Daoy (cell line): ENCODE results near the gene ETV4. TPM values are rescaled to one million over a fixed set of nuclear protein-coding genes. Genes with fewer than 3 reads are reported as not detected.

Experiments used
- DNase-seq: peaks from one replicate; pipeline ENCODE4 v3.0.0-alpha.2; 2015; ENCODE audit warnings: low read depth
- total RNA-seq: library from RNA; depleted of rRNA; stranded (reverse); fragments of >200 nt; shearing (Covaris generic); gene quantifications from 2 replicates; pipeline ENCODE4 v1.2.3, GENCODE V29; 2014; rRNA removed

Gene ETV4
- total RNA-seq, result 27.7 and 51.4 TPM in 2 replicates

GRCh38 chr17:43546319-43547188, at the start of gene ETV4:
Gene ETV4 (minus strand): TSS chr17:43546340. CDS start chr17:43545617, 723 bp downstream.
- peak; percentile 94 for DNase-seq

DNA sequence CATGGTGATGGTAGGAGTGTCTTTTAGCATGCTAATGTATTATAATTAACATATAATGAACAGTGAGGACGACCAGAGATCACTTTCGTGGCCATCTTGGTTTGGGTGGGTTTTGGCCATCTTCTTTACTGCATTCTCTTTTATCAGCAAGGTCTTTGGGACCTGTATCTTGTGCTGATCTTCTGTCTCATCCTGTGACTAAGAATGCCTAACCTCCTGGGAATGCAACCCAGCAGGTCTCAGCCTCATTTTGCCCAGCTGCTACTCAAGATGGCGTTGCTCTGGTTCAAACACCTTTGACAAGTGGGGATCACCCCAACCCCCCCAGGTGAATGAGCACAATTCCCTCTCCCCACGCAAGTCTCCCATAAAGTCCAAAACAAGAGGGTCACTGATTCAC, 49.3 kb upstream of the ETV4 start:
- DNase-seq, result no peak

DNA sequence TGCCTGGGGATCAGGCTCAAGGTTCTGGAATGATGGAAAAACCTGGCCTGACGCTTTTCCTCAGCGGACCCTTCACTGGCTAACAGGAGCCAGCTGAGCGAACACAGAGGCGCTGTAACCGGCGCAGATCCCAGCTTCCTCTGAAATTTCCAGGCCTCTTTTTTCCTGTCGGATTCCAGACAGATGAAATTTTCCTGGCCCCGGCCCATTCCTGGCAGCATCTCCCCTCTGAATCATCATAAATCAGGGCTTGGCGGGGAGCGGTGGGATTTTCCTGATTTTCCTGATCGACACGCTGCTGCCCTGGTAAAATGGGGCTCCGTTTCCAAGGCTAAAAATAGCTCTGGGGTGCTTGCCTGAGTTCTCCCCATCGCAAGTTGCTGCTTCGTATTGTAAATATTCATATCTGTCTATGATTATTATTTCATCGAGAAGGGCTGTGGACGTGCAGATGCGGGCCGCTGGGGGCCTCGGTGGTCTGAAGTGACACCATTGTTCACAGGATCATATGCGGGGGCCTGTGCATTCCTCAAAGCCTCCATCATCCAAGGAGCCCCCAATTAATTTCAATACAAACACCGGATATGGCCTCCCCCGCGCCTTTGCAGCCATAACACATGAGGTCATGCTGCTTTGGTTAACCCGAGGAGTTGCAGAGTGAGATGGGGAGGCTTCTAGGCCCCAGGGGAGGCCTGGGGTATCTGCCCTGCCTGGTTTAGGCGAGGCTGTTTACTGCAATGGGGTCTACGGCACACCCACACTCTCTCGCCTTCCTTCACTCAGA, 45.8 kb upstream of the ETV4 start:
- peak; percentile 95 for DNase-seq

GRCh38 chr17:43591001-43591400, 44.9 kb upstream of the ETV4 start:
- no peak for DNase-seq

DNA sequence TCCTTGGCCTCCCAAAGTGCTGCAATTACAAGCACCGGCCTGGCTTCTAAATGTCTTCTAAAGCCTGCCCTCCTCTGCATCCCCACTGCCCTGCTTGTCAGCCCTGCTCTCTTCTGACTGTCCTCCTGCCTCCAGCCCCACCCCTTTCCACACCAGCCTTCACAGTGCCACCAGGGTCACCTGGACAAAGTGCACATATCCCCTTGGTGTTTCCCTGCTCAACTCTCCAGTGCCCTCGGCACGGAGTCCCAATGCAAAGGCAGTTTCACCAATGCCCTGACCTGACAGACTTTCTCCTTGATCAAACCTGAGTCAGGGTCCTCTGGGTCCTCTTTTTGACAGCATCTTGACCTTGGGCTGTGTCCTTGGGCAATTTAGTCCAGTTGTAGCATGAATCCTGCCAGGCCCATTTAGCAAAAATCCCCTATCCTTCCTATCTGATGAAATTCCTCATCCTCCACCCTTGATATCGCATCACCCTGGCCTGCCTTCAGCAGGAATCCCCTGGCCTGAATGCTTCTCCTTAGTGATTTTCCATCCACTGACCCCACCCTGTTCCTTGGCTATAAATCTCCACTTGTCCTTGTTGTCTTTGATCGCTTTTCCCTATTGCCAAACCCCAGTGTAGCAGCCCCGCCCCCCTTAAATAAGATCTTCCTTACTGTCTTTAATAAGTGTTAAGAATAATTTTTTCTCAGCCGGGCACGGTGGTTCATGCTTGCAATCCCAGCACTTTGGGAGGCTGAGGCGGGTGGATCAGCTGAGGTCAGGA, 42.7 kb upstream of the ETV4 start:
- DNase-seq, result no peak

DNA sequence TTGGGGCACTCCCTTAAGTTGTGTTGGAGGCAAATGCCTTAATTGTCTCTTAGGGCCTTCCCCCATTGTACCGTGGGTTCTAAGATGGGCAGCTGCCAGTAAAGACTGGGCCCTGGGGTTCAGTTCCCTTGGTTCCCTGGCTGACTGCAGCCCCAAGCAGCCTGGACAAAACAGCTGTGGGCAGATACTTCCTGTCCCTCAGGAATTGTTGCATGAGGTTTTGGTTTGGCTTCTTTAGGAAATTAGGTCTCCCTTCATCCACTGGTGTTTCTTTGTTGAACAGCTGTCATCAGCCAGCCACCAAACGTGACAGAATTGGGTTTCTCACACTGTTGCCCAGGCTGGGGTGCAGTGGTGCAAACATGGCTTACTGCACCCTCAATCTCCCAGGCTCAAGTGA, 42.0 kb upstream of the ETV4 start:
- no peak for DNase-seq

GRCh38 chr17:43587647-43588046, 41.5 kb upstream of the ETV4 start:
- DNase-seq, result no peak

- no peak for DNase-seq
These were observed 38.5 kb upstream of the ETV4 start for GRCh38 chr17:43584666-43585102.

GRCh38 chr17:43583332-43583731, 37.2 kb upstream of the ETV4 start:
- no peak for DNase-seq

DNA sequence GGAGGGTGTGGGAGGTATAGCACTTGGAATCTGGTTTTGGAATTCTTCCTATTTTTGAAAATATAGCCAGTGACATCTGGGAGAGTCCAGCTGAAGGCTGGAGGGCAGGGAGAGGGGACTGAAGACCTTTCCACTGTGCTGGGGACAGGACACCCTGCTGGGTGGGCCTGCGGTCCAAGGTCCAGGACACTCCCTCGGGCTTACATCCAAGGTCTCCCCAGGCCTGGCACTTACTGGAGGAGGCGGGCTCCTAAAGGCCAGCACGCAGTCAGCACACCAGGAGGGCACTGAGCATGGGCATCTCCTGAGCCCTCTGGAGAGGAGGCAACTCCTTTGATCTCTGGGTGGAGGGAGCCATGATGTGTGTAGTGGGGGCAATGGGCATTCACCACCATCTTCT, 35.5 kb upstream of the ETV4 start:
- no peak for DNase-seq

DNA sequence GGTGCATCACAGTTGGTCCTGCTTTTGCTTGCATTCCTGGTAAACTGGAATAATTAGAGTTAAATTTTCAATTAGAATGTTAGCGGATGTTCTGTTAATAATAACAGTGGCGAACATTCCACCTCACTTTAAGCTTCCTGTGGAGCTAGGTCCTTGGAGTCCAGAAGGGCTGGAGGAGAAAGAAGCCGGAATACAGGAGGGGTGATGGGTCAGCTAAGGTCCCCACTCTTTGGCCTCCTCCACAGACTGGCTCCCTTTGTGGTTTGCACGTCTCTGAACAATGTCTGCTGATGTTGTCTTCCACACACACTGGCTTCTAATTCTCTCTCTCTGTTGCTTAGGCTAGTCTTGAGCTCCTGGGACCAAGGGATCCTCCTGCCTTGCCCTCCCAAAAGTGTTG, 35.0 kb upstream of the ETV4 start:
- no peak for DNase-seq

GRCh38 chr17:43579566-43580140, 33.5 kb upstream of the ETV4 start:
- peak; percentile 88 for DNase-seq

- peak; percentile 91 for DNase-seq
These were observed 32.8 kb upstream of the ETV4 start for GRCh38 chr17:43578699-43579565.

DNA sequence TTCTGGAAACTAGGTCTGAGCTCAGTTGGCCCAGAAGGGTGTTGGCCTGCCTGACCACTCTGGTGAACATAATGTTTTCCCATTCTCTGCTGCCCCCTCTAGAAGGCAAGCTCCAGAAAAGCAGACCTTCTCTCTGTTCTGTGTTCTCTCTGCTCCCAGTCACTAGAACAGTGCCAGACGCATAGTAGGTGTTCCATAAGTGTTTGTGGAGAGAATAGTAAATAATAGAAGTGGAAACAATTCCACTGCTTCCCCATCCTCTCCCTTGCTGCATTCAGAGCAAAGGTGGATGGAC, 32.2 kb upstream of the ETV4 start:
- no peak for DNase-seq

DNA sequence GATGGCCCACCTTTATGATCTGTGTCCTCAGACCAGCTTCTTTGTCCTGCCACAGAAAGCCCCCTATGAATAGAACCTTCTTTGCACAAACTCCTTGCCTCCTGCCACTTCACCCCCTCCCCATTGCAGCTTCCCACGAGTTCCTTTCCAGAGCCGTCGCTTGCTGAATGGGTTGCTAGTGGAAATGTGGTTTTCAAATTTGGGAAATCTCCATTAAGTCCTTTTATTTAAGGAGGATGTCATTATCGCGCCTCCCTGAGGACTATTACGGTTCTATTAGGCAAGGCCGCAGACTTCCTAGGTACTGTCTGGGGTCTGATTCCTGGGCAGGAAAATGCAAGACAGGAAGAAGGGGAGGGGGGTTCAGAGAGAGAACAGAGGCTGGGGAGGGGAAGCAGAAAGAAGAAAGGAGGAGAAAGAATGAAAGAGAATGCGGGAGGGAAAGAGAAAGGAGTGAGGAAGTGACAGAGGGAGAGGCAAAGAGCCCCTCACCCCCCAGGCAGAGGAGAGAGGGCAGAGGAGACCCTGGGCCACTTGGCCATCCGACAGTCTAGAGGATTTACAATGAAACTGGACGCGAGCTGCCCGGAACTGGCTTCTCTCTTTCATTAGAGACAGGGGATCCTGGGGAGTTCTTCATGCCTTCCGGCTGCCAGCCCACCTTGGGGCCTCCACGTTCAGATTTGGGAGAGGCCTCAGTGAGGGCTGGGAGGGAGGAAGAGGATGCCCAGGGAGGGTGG, 31.7 kb upstream of the ETV4 start:
- DNase-seq, result peak; percentile 19

DNA sequence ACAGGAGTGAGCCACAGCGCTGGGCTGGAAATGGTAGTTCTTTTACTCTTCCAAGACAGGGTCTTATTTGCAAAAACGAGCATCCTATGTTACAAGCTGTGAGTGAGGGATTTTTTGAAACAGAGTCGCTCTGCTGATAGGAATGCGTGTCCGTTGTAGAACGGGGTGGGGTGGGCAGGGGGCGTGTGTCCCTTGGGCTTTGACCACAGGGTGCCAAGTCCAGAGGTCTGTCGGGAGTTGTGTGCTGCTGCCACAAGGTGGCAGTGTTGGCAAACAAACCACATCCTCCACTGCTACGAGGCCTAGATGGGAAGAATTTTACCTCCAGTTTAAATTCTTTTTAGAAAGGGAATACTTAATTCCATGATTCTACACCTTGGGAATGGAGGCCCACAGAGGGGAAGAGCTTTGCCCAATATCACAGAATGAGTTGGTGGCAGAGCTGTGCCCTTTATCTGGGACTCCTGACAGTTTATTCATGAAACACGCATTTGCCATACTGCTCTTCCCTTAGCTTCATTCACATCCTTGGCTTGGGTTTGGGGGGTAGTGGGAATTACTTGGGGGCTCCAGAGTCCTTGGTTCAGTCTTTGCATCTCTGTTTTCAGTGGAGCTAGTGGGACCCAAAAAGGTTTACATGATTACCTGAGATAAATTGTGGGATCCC, 30.6 kb upstream of the ETV4 start:
- DNase-seq, result peak; percentile 81

GRCh38 chr17:43574896-43575525, 28.9 kb upstream of the ETV4 start:
- DNase-seq, result peak; percentile 23

GRCh38 chr17:43574348-43574747, 28.2 kb upstream of the ETV4 start:
- DNase-seq, result no peak
